ENCODE measurements around the gene G6PD. TPM values are rescaled to one million over a fixed set of nuclear protein-coding genes. Genes with fewer than 3 reads are reported as not detected.
"Not testable (repeated sequence)": the region's sequence is repeated elsewhere in the genome, so short reads cannot be mapped to it uniquely, and the experiment has no call there.

Gene G6PD
- total and polyA plus RNA-seq, 2 experiments from 2014 or later: 44.3 to 55.0 TPM

DNA sequence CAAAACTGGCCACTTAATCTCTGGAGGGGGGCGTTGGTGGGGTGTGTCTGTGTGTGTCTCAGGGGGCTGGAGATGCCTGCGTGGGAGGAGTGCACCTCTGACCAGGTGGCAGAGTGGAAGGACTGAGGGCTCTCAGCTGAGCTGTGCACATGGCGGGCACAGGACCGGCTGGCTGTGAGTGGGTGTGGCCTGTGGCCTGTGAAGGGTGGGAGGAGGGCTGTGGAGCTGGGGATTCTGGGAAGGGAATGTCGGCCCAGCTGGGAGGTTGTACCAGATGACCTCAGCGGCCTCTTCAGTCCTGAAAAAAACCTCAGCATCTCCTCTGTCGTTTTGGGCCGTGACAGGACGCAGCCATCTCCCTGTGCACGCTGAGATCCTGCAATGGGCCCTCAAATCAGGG lies 15.6 kb upstream of the G6PD start:
- H3K79me2 ChIP-seq (ENCODE audit: insufficient read depth); H3K9me2 ChIP-seq (ENCODE audit: insufficient read depth); H3K4me3 ChIP-seq; H3F3A ChIP-seq (ENCODE audit: insufficient read depth); H3K4me1 ChIP-seq (ENCODE audit: insufficient read depth); H3K27me3 ChIP-seq (replicated peaks; ENCODE audit: insufficient read depth); H3K9me3 ChIP-seq (ENCODE audit: low read depth); DNase-seq; H3K36me3 ChIP-seq (ENCODE audit: low read depth); H2AFZ ChIP-seq; H4K20me1 ChIP-seq (ENCODE audit: insufficient read depth); in situ Hi-C loops (cut with MboI); H3K27ac ChIP-seq; H3K9ac ChIP-seq; H3K4me2 ChIP-seq (ENCODE audit: unreplicated experiment): not testable (repeated sequence)
- WGBS, 2 experiments (ENCODE audit: low coverage in 1 of 2, low lambda C conversion rate in 2 of 2, missing lambda C conversion rate in 2 of 2): no CpG with 5 or more reads among the region's 10 CpGs

DNA sequence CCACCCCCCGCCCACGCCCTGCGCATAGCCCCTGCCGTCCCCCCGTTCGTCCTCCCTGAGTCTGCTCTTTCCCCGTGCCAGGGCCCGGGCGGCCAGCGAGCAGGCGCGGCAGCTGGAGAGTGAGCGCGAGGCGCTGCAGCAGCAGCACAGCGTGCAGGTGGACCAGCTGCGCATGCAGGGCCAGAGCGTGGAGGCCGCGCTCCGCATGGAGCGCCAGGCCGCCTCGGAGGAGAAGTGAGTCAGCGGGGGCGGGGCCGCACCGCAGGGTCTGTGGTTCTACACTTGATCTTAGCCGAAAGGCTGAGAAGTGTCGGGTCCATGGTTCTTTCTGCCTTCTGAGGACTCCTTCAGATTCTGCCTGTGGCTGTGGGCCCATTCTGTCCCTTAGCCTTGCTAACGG lies 13.7 kb upstream of the G6PD start:
- not testable (repeated sequence) for H3K27ac ChIP-seq; H4K20me1 ChIP-seq (ENCODE audit: insufficient read depth)
- 80 to 95% methylated on average over 8 to 16 of the region's 31 CpGs for WGBS, 2 experiments (ENCODE audit: low coverage in 1 of 2, low lambda C conversion rate in 2 of 2, missing lambda C conversion rate in 2 of 2)

DNA sequence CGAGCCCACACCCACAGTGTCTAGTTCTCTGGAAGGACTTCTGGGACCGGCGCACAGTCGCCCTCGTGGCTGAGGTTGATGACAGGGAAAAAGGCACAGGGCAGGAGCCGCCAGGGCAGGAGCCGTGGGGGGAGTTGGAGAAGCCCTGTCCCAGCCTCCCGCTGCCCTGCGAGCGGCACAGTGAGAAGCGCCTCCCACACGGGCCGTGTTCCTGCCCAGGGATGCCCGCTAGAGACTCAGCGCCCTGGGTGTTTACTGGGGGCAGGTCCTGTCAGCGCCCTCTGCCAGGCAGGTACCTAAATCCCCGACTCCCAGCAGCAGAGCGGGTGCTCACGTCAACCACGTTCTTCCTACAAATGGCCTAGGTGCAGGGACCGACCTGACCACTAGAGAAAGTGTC lies 12.2 kb upstream of the G6PD start:
- H3K9ac ChIP-seq; H2AFZ ChIP-seq; H4K20me1 ChIP-seq (ENCODE audit: insufficient read depth); H3K4me3 ChIP-seq; in situ Hi-C loops (cut with MboI); H3K36me3 ChIP-seq (ENCODE audit: low read depth); H3K4me2 ChIP-seq (ENCODE audit: unreplicated experiment); H3K9me3 ChIP-seq (ENCODE audit: low read depth); H3K27me3 ChIP-seq (replicated peaks; ENCODE audit: insufficient read depth); H3F3A ChIP-seq (ENCODE audit: insufficient read depth); H3K4me1 ChIP-seq (ENCODE audit: insufficient read depth); DNase-seq; H3K9me2 ChIP-seq (ENCODE audit: insufficient read depth); H3K27ac ChIP-seq: not testable (repeated sequence)
- WGBS, 2 experiments (ENCODE audit: low coverage in 1 of 2, low lambda C conversion rate in 2 of 2, missing lambda C conversion rate in 2 of 2): 80% methylated on average over 9 of the region's 21 CpGs; no CpG with 5 or more reads in 1 of the 2 experiments
- H3K79me2 ChIP-seq (ENCODE audit: insufficient read depth): peaks cover 14% of the 10 kb centered on the region

More for the DNA sequence above, 13.7 kb upstream of the G6PD start:
- H3K9ac ChIP-seq; H3K4me2 ChIP-seq (ENCODE audit: unreplicated experiment); in situ Hi-C loops (cut with MboI); H3K4me3 ChIP-seq; H3K4me1 ChIP-seq (ENCODE audit: insufficient read depth); H3K79me2 ChIP-seq (ENCODE audit: insufficient read depth); H3K27me3 ChIP-seq (replicated peaks; ENCODE audit: insufficient read depth); H3K36me3 ChIP-seq (ENCODE audit: low read depth); H3K9me3 ChIP-seq (ENCODE audit: low read depth); H3K9me2 ChIP-seq (ENCODE audit: insufficient read depth); DNase-seq; H3F3A ChIP-seq (ENCODE audit: insufficient read depth); H2AFZ ChIP-seq: not testable (repeated sequence)

DNA sequence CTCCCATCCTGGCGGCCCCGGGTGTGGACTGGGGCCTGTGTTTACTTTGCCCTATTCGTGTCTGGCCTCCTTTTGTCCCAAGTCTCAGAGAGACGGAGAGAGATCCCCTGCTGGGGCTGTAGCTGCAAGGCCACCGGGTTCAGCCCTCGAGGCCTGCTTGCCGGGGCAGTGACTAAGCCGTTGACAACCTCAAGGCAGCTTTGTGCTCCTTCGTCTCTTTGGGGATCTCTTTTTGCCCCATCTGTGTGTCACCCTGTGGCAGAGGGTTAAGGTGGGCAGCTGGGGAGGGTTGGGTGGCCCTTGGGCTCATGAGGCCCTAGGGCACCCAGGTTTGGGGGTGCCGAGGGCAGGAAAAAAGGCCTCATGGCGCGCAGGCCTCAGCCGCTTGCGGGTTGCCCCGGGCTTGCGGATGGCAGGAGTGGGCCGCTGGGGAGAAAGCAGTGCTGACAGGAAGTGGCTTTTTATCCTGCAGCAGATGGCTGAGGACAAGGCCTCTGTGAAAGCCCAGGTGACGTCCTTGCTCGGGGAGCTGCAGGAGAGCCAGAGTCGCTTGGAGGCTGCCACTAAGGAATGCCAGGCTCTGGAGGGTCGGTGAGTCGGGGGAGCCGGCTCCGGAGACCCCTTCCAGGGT lies 11.5 kb upstream of the G6PD start:
- in situ Hi-C loops (cut with MboI): not testable (repeated sequence)
- 83 to 97% methylated on average over 4 to 5 of the region's 24 CpGs for whole genome bisulfite sequencing, 2 experiments (ENCODE audit: low coverage in 1 of 2, low lambda C conversion rate in 2 of 2, missing lambda C conversion rate in 2 of 2)
- peaks cover 14% of the 10 kb centered on the region for H3K79me2 ChIP-seq (ENCODE audit: insufficient read depth)

DNA sequence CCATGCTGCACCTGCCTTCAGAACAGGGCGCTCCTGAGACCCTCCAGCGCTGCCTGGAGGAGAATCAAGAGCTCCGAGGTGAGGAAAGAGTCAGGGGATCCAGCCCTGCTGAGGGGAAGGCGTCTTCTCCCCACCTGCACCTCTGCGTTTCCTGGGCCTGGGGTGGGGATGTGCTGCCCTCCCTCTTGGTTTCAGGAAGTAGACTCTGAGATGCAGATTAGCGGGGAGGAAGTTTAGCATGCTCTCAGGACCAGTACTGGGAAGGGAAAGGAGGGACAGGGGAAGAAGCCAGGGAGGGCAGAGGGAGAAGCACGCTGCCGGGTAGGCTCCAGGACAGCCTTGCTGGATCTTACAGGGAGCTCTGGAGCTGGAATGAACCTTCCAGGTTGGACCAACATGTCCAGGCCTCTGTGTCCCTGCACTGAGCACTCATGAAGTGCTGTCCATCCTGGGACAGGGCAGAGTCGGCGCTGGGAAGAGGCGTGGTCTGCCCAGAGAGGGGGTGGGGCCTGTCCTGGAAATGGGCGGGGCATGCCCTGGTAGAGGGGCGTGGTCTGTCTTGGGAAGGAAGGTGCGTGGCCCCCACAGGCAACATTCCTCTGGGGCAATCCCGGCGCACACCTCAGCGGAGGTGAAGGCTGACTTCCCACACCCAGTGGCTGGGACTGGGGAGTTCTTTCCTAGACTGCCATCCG lies 5.6 kb upstream of the G6PD start:
- H3K9me3 ChIP-seq (ENCODE audit: low read depth); H3K4me3 ChIP-seq; H3K9me2 ChIP-seq (ENCODE audit: insufficient read depth); H3K4me1 ChIP-seq (ENCODE audit: insufficient read depth); H3K36me3 ChIP-seq (ENCODE audit: low read depth); in situ Hi-C loops (cut with MboI); H3K27me3 ChIP-seq (replicated peaks; ENCODE audit: insufficient read depth); H3K9ac ChIP-seq; H4K20me1 ChIP-seq (ENCODE audit: insufficient read depth); H3K27ac ChIP-seq; DNase-seq; H2AFZ ChIP-seq; H3K4me2 ChIP-seq (ENCODE audit: unreplicated experiment): not testable (repeated sequence)
- WGBS, 2 experiments (ENCODE audit: low coverage in 1 of 2, low lambda C conversion rate in 2 of 2, missing lambda C conversion rate in 2 of 2): 95 to 98% methylated on average over 5 to 7 of the region's 18 CpGs
- Histone ChIP-seq H3K79me2 (ENCODE audit: insufficient read depth) (peaks cover 57% of the 10 kb centered on the region), H3F3A (ENCODE audit: insufficient read depth) (peaks cover 11% of the 10 kb centered on the region; the same call in 1 of the 2 replicates)

More for the DNA sequence above, 11.5 kb upstream of the G6PD start:
- H3K36me3 ChIP-seq (ENCODE audit: low read depth); DNase-seq; H4K20me1 ChIP-seq (ENCODE audit: insufficient read depth); H3K27me3 ChIP-seq (replicated peaks; ENCODE audit: insufficient read depth); H3K9ac ChIP-seq; H3K4me1 ChIP-seq (ENCODE audit: insufficient read depth); H3K9me3 ChIP-seq (ENCODE audit: low read depth); H3K4me2 ChIP-seq (ENCODE audit: unreplicated experiment); H3K9me2 ChIP-seq (ENCODE audit: insufficient read depth); H3K4me3 ChIP-seq; H3K27ac ChIP-seq; H3F3A ChIP-seq (ENCODE audit: insufficient read depth); H2AFZ ChIP-seq: not testable (repeated sequence)
